ENCODE results near the gene WASHC1.
"Not testable (repeated sequence)": the region's sequence is repeated elsewhere in the genome, so short reads cannot be mapped to it uniquely, and the experiment has no call there.

WASHC1 gene

GRCh38 chr9:14129-14809, 15.0 kb downstream of the WASHC1 start:
- DNase-seq, ATAC-seq: not testable (repeated sequence)

GRCh38 chr9:11206-11605, 18.1 kb downstream of the WASHC1 start:
- not testable (repeated sequence) for ATAC-seq
- peak; percentile 86 for DNase-seq

GRCh38 chr9:10653-11053, 18.6 kb downstream of the WASHC1 start:
- DNase-seq = peak; percentile 4
- ATAC-seq = not testable (repeated sequence)

GRCh38 chr9:10207-10606, 19.0 kb downstream of the WASHC1 start:
- ATAC-seq, DNase-seq: not testable (repeated sequence)
